GM19193 (cell line): Measurements from ENCODE around the gene HBZ.

ENCODE experiments used
- POLR2A ChIP-seq: IDR thresholded peaks from 4 replicates; pipeline ENCODE4 v1.6.1; 2011; ENCODE audit not compliant: insufficient read depth, insufficient read length; ENCODE audit errors: extremely low read depth

The HBZ gene

GRCh38 chr16:152141-153128, at the start of gene HBZ:
TSS of gene HBZ (plus strand) at chr16:152644. CDS start at chr16:152910, 266 bp downstream.
- TF ChIP-seq POLR2A, result no peak

- no peak for TF ChIP-seq POLR2A
Observed at GRCh38 chr16:104355-104754, 48.1 kb upstream of the HBZ start.

DNA sequence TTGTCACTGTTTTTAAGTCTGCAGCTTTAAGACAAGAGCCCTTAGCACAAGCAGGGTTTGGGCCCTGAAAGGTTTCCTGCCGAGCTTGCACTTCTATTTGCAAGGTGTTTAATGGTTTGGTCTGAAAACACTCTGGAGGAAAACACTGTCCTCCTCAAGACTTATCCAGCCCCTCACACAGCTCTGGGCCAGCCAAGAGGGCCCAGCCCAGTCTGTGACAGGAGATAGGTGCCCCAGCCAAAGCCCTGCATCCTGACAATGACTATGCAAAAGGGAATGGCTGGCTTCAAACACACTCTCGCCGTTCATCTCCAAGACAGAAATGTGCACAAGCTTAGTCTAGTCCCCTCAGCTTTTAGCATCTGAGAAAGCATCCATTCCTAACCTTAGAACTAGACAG, 47.5 kb upstream of the HBZ start:
- no peak for TF ChIP-seq POLR2A

GRCh38 chr16:105521-105920, 46.9 kb upstream of the HBZ start:
- no peak for TF ChIP-seq POLR2A

DNA sequence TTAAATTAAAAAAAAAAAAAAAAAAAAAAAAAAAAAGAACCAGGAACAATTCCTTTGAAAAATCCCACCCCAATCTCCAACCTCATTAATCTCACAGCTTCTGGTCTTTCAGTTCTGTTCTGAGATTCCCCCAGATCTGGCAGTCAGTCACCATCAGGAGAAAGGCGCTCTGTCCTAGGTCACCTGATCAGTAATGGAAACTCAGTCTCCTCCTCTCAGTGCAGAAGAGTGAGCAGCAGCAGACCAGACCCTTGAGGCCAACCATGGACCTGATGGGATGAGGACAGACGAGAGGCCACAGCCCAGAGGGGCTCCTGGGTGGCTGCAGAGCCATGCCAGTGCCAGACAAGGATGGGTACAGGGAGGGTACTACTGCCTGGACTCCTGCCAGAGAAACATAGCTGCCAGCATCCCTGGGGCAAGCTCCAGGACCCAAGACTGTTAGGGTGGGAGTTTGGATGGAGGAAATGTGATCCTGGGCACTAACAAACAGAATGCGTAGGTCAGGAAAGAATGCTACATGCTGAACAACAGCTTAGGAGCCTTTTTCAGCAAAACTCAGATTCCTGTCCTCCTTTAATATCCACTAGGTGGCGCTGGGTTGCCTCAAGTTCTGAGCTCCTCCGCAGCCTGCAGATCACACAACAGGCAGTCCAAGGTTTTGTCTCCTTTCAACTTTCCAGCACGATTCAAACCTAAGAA, 45.7 kb upstream of the HBZ start:
- TF ChIP-seq POLR2A, result no peak

- TF ChIP-seq POLR2A, result no peak
Observed at GRCh38 chr16:112153-112840, 40.1 kb upstream of the HBZ start.

DNA sequence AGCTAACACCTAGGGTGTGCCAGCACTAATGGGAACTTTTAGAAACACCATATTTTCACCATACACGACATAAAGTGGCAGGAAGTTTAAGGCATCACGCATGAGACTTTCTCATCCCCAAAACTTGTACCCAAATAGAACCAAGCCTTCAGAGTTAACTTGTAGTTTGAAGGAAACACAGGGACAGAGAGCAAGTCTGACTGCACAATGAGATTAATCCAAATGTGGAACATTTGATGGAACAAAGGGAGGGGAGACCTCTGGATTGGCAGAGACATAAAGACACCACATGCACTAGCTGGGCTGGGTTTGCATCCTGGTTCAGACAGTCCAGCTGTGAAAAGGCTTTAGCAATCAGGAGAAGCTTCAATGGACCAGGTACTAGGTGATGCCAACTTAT, 38.1 kb upstream of the HBZ start:
- no peak for TF ChIP-seq POLR2A

- no peak for TF ChIP-seq POLR2A
Observed at GRCh38 chr16:116015-116414, 36.4 kb upstream of the HBZ start.

DNA sequence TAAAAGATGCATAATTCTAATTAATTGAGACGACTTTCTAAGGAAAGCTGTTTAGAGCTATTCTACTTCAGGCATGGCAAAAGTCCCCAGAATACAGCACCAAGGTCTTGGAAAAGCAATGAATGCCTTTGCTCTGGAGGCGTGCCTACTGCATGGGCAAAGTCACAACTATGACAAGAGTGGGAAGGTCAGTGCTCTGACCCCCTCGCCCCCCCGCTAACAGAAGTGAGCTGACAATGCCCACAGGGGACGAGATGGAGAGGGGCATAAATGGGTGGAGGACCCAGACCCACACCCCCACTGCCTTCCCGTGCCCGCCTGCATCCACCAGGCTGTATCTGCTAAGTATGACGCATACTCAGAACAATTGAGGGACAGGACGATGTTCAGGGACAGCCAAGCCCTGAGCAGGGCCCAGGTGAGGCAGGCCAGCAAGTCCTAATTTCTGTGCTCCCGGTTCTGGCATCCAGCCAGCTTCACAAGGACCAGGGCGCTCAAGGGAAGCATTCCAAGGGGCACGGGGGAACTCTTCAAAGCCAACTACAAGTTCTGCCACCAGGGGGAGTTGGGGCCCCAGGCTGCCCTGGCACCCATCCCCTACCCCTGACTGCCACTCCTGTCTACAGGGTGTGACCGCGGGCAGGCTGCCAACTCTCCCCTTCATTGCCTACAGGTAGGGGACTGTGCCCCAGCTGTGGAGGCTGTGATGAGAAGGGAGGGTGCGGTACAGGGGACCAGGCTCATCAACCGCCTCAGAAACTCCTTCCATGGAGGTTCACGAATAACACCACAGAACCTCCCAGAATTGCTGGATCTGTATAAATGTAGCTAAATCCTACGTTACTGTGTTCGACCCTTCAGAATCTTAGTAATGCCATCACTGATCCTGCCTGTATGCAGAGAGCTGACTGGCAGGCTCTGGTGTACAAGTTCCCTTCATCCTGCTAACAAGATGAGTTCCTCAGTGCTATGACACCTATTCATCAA, 34.8 kb upstream of the HBZ start:
- no peak for TF ChIP-seq POLR2A

DNA sequence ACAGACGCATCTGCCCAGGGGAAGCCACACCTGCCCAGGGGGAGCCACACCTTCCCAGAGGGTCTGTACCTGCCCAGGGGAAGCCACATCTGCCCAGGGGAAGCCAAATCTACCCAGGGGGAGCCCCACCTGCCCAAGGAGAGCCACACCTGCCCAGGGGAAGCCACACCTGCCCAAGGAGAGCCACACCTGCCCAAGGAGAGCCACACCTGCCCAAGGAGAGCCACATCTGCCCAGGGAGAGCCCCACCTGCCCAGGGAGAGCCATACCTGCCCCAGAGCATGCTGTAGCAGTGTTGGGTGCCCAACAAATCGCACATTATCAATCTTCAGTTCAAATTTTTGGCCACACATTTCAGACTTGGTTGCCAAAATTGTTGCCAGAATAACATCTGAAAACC, 33.6 kb upstream of the HBZ start:
- TF ChIP-seq POLR2A, result no peak

DNA sequence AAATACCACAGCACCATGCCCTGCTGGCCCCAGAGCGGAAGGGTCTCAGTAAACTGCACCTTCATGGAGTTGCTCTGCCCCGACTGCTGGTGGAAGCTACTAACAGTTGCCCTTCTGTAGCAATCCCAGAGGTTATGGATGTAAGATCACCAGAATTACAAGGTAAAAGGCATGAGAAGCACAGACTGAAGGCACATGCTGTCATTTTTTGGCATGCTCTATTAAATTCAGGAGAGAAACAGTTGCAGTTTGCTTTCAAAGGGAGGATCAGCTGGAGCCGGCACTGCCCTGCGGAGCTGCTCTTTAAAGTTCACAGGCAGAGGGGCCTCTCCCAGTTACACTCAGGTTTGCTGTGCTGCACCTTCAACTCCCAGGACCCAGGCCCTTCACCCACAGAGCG, 33.1 kb upstream of the HBZ start:
- TF ChIP-seq POLR2A, result no peak

DNA sequence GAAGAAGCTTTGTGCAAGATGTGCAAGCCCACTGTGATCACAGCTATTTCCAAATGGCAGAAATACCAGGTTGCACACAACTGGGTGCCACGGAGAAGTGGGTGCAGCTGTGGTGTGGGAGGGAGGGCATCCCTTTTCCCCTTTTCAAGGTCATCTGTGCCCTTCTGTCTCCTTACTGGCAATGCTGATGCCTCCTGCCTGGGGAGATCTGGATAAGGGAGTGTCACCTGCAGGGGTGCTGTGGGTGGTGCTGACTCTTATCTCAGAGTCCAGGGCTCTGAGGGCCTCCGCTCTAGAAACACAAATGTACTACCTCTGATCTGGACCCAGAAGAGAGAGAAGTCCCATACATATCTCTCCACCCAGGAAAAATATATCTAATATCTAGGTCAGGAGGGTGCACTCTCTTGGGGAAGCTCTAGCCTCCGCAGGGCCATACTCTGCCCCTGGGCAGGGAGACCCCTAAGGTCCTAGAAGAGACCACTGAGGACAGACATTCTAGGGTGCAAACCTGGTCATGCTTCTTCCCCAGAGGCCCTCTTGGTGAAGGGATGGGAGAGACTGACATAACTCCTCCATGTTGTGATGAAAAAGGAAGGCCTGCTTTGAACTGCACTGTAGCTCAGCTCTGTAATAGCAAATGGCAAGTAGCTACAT, 32.5 kb upstream of the HBZ start:
- no peak for TF ChIP-seq POLR2A

DNA sequence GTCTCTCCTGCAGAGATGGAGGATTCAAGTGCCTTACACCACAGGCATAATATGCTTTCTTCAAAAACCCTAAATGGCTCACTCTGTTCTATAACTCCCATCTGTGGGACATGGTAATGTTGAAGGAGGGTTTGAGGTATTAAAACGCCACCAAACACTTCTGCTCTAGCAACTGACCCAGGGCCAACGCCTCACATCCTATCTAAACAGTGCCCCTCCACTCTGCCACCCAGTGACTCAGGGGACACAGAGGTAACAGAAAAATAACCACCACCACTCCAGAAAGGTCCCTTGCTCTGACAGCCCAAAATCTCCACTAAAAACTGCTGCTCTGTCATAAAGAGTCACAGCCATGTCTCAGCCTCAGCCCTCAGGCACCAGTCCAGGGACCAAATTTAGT, 31.7 kb upstream of the HBZ start:
- TF ChIP-seq POLR2A, result no peak

- no peak for TF ChIP-seq POLR2A
Observed at GRCh38 chr16:122361-122760, 30.1 kb upstream of the HBZ start.
